ENCODE measurements around the gene UBE2QL1. TPM values are rescaled to one million over a fixed set of nuclear protein-coding genes. Genes with fewer than 3 reads are reported as not detected.

The UBE2QL1 gene
- total RNA-seq, 3 donors from 2014 or later, result not detected

- Mint-ChIP-seq H3K4me3 (no peak overlapping the region), H3K9me3 (no peaks in the 10 kb centered on the region), H3K27me3 (ENCODE audit: low read depth) (peaks cover 27% of the 10 kb centered on the region), H3K4me1 (ENCODE audit: low read depth) (no peaks in the 10 kb centered on the region), H3K36me3 (ENCODE audit: insufficient read depth) (no peaks in the 10 kb centered on the region)
- DNase-seq (no peak), ATAC-seq (no peak)
These were observed 21.2 kb downstream of the UBE2QL1 start for GRCh38 chr5:6469836-6470235.

GRCh38 chr5:6470672-6471071, 22.0 kb downstream of the UBE2QL1 start:
- DNase-seq (no peak), ATAC-seq (no peak)
- Mint-ChIP-seq H3K27me3 (ENCODE audit: low read depth) (peaks cover 29% of the 10 kb centered on the region), H3K36me3 (ENCODE audit: insufficient read depth) (no peaks in the 10 kb centered on the region), H3K4me1 (ENCODE audit: low read depth) (no peaks in the 10 kb centered on the region), H3K9me3 (no peaks in the 10 kb centered on the region), H3K4me3 (no peak overlapping the region)

- Mint-ChIP-seq H3K4me3 (no peak overlapping the region), H3K9me3 (no peaks in the 10 kb centered on the region), H3K27me3 (ENCODE audit: low read depth) (peaks cover 29% of the 10 kb centered on the region), H3K36me3 (ENCODE audit: insufficient read depth) (no peaks in the 10 kb centered on the region), H3K4me1 (ENCODE audit: low read depth) (no peaks in the 10 kb centered on the region)
- ATAC-seq, result no peak
- DNase-seq, result no peak
These were observed 22.6 kb downstream of the UBE2QL1 start for GRCh38 chr5:6471252-6471651.

- Mint-ChIP-seq H3K27me3 (ENCODE audit: low read depth) (peaks cover 27% of the 10 kb centered on the region), H3K4me3 (no peak overlapping the region), H3K4me1 (ENCODE audit: low read depth) (no peaks in the 10 kb centered on the region), H3K9me3 (no peaks in the 10 kb centered on the region), H3K36me3 (ENCODE audit: insufficient read depth) (no peaks in the 10 kb centered on the region)
- ATAC-seq, result no peak
- no peak for DNase-seq
These were observed 24.1 kb downstream of the UBE2QL1 start for GRCh38 chr5:6472792-6473191.

- Mint-ChIP-seq H3K4me1 (ENCODE audit: low read depth) (no peaks in the 10 kb centered on the region), H3K9me3 (no peaks in the 10 kb centered on the region), H3K4me3 (no peak overlapping the region), H3K27me3 (ENCODE audit: low read depth) (peaks cover 23% of the 10 kb centered on the region), H3K36me3 (ENCODE audit: insufficient read depth) (no peaks in the 10 kb centered on the region)
- DNase-seq, result no peak
- ATAC-seq, result no peak
These were observed 24.6 kb downstream of the UBE2QL1 start for GRCh38 chr5:6473284-6473683.

DNA sequence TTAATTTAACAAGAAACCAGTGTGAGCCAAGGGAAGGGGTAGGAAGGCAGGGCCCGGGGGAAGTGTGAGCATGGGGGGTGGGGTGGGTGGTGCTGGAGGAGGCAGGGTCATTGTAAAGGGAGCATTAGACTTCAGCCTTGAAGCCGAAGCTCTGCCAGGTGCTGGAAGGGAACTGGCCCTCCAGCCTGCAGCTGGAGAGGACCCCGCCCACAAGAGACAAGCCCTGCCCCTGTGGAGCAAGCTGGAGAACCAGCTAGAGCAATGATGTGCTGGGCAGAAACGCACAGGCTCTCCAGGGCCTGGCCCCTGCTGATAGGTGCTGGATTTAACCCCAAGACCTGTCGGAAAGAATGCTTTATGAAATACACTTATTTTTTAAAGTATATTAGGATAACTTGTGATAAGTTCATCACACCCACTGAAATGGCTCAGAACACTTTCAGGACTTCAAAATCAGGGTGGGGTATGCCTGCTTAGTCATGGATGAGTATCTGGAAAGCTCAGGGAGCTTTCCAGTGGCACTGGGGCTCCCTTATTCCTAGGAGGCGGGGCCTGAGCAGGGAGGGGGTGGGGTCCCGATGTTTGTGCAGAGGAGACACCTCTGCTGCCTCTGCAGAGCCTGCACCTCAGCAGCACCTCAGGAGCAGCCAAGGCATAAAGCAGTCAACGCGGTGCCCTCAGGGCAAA, 27.1 kb downstream of the UBE2QL1 start:
- Mint-ChIP-seq H3K4me1 (ENCODE audit: low read depth) (no peaks in the 10 kb centered on the region), H3K27me3 (ENCODE audit: low read depth) (peaks cover 17% of the 10 kb centered on the region), H3K9me3 (no peaks in the 10 kb centered on the region), H3K36me3 (ENCODE audit: insufficient read depth) (no peaks in the 10 kb centered on the region), H3K4me3 (no peak overlapping the region)
- DNase-seq (no peak), ATAC-seq (no peak)

- no peaks in the 10 kb centered on the region for H3K4me1 Mint-ChIP-seq (ENCODE audit: low read depth)
- H3K4me3 Mint-ChIP-seq, result no peak overlapping the region
- ATAC-seq (no peak), DNase-seq (no peak)
- H3K36me3 Mint-ChIP-seq (ENCODE audit: insufficient read depth), result no peaks in the 10 kb centered on the region
- H3K9me3 Mint-ChIP-seq, result no peaks in the 10 kb centered on the region
- H3K27me3 Mint-ChIP-seq (ENCODE audit: low read depth), result peaks cover 14% of the 10 kb centered on the region
These were observed 27.6 kb downstream of the UBE2QL1 start for GRCh38 chr5:6476313-6476661.

- DNase-seq (no peak), ATAC-seq (no peak)
- Mint-ChIP-seq H3K9me3 (no peaks in the 10 kb centered on the region), H3K4me3 (no peak overlapping the region), H3K4me1 (ENCODE audit: low read depth) (no peaks in the 10 kb centered on the region), H3K36me3 (ENCODE audit: insufficient read depth) (no peaks in the 10 kb centered on the region), H3K27me3 (ENCODE audit: low read depth) (peaks cover 8% of the 10 kb centered on the region)
These were observed 30.1 kb downstream of the UBE2QL1 start for GRCh38 chr5:6478793-6479192.

DNA sequence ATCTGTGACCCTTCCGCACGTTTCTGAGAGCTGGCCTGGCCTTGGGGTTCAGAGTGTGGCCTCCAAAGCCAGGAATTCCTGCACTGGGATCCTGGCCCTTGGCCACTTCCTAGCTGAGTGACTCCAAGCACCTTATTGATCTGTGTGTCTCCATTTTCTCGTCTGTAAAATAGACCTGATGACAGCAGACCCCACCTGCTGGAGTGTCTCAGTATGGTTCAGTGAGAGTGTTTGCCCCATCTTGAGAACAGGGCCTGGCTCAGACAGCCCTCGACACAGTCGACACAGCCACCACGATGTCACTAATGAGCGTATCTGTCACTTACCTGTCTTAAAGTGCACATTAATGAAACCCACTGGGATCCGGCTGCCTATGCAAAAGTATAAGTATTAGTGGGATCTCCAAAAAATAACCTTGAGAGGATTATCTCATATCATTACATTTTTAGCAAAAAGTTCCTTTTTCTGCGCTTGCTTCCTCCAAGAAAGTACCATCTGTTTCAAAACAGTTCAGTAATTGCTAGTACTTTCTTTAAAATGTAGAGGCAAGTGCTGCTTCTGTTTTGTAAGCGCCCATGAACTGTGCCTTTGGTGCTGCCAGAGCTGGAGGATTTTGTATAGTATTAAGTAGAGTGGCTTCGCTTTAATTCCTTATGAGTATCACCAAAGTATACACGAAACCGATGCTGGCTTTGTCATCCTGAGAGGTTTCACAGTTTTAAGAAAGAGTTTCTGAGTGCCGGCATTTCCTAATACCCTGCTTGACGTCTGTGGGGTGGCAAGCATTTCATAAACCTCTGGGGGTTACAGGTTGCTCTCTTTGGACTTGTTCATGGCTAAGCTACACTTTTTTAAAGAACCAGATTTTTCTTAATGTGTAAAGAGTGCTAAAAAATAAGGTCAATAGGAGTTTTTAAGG, 31.7 kb downstream of the UBE2QL1 start:
- H3K4me3 Mint-ChIP-seq, result no peak overlapping the region
- ATAC-seq, result no peak
- H3K27me3 Mint-ChIP-seq (ENCODE audit: low read depth), result peaks cover 1% of the 10 kb centered on the region
- H3K4me1 Mint-ChIP-seq (ENCODE audit: low read depth), result no peaks in the 10 kb centered on the region
- H3K9me3 Mint-ChIP-seq, result no peaks in the 10 kb centered on the region
- DNase-seq, result no peak
- no peaks in the 10 kb centered on the region for H3K36me3 Mint-ChIP-seq (ENCODE audit: insufficient read depth)

GRCh38 chr5:6482735-6483134, 34.1 kb downstream of the UBE2QL1 start:
- Mint-ChIP-seq H3K4me3 (no peak overlapping the region), H3K4me1 (ENCODE audit: low read depth) (no peaks in the 10 kb centered on the region), H3K36me3 (ENCODE audit: insufficient read depth) (no peaks in the 10 kb centered on the region), H3K27me3 (ENCODE audit: low read depth) (peaks cover 6% of the 10 kb centered on the region), H3K9me3 (no peaks in the 10 kb centered on the region)
- ATAC-seq (no peak), DNase-seq (no peak)

- Mint-ChIP-seq H3K4me1 (ENCODE audit: low read depth) (no peaks in the 10 kb centered on the region), H3K27me3 (ENCODE audit: low read depth) (peaks cover 7% of the 10 kb centered on the region), H3K36me3 (ENCODE audit: insufficient read depth) (no peaks in the 10 kb centered on the region), H3K4me3 (no peak overlapping the region), H3K9me3 (no peaks in the 10 kb centered on the region)
- peak; percentile 62 to 67 for ATAC-seq
- DNase-seq, result no peak
These were observed 35.3 kb downstream of the UBE2QL1 start for GRCh38 chr5:6483880-6484382.

- Mint-ChIP-seq H3K27me3 (ENCODE audit: low read depth) (peaks cover 7% of the 10 kb centered on the region), H3K4me1 (ENCODE audit: low read depth) (no peaks in the 10 kb centered on the region), H3K36me3 (ENCODE audit: insufficient read depth) (no peaks in the 10 kb centered on the region), H3K4me3 (no peak overlapping the region), H3K9me3 (no peaks in the 10 kb centered on the region)
- ATAC-seq, result no peak
- DNase-seq, result no peak
These were observed 35.8 kb downstream of the UBE2QL1 start for GRCh38 chr5:6484446-6484845.

DNA sequence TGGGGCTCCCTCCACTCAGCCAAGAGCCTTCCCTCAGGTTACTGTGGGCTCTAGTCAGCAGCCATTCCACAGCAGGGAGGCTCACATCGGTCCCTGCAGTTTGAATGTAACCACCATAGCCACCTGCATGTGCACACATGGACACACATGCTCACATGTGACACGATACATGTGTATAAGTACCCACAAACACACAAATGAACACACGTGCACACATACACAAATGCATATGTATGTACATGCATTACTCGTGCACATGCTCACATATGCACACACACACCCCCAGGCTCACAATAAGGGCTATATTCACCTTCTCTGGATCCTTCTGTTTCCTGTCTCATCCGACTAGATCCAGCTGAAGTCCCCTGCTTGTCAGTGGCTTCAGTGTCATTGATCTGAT, 36.2 kb downstream of the UBE2QL1 start:
- Mint-ChIP-seq H3K36me3 (ENCODE audit: insufficient read depth) (no peaks in the 10 kb centered on the region), H3K9me3 (no peaks in the 10 kb centered on the region), H3K27me3 (ENCODE audit: low read depth) (peaks cover 9% of the 10 kb centered on the region), H3K4me3 (no peak overlapping the region), H3K4me1 (ENCODE audit: low read depth) (no peaks in the 10 kb centered on the region)
- DNase-seq (no peak), ATAC-seq (no peak)

GRCh38 chr5:6485441-6485840, 36.8 kb downstream of the UBE2QL1 start:
- ATAC-seq (no peak), DNase-seq (no peak)
- Mint-ChIP-seq H3K4me3 (no peak overlapping the region), H3K36me3 (ENCODE audit: insufficient read depth) (no peaks in the 10 kb centered on the region), H3K27me3 (ENCODE audit: low read depth) (peaks cover 9% of the 10 kb centered on the region), H3K4me1 (ENCODE audit: low read depth) (no peaks in the 10 kb centered on the region), H3K9me3 (no peaks in the 10 kb centered on the region)

- H3K4me3 Mint-ChIP-seq, result no peak overlapping the region
- peaks cover 10% of the 10 kb centered on the region for H3K27me3 Mint-ChIP-seq (ENCODE audit: low read depth)
- H3K9me3 Mint-ChIP-seq, result no peaks in the 10 kb centered on the region
These were observed 37.4 kb downstream of the UBE2QL1 start for GRCh38 chr5:6486074-6486473.

More at GRCh38 chr5:6486074-6486473, 37.4 kb downstream of the UBE2QL1 start:
- no peak for ATAC-seq
- no peak for DNase-seq
- H3K4me1 Mint-ChIP-seq (ENCODE audit: low read depth), result no peaks in the 10 kb centered on the region
- no peaks in the 10 kb centered on the region for H3K36me3 Mint-ChIP-seq (ENCODE audit: insufficient read depth)

Data from activated T-cell treated with anti-CD3 and anti-CD28 coated beads, Interleukin-2, amount 50 U/mL, for 4 hours (primary cell).